NCI-H128 (cell line): ENCODE measurements around the gene CNTNAP1.
"Not testable (repeated sequence)": the region's sequence is repeated elsewhere in the genome, so short reads cannot be mapped to it uniquely, and the experiment has no call there.

Source experiments
- DNase-seq: peaks from one replicate; lab custom pipeline; 2025; ENCODE audit not compliant: unreplicated experiment; lab: John Stamatoyannopoulos, UW

The CNTNAP1 gene

DNA sequence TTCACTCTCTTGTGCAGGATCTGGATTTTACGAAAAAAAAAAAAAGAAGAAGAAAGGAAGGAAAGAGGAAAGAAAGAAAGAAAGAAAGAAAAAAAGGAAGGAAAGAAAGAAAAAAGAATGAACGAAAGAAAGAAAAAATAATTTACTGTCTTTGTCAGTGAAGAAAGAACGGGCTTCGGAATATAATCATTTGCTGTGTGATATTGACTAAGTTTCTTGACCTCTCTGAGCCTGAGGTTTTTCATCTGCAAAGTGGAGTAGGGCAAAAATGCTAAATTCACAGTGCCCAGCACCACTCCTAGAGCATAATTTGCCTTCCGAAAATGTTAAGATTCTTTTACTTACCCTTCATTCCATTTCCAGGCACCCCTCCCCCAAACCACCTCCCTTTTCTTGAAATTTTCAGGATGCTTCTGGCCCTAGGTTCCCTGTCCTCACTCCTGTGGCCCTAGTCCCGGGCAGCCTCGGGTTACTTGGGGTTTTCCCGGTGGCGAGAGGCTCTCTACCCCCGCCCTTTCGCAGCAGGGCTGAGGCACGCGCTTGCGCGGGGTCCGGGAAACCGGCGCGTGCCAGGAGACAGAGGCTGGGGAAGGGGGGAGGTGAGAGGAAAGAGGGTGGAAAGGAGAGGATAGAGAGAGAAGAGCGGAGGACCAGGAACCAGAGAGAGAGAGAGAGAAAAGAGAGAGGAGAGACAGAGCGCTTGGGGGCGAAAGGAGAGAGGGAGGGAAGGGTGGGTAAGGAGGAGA is at the start of gene CNTNAP1:
Gene CNTNAP1, plus strand, starts transcription at position 556 of the 746 bp plus-strand sequence. CDS start 299 bp downstream, outside the sequence.
- DNase-seq = peak; percentile 27

DNA sequence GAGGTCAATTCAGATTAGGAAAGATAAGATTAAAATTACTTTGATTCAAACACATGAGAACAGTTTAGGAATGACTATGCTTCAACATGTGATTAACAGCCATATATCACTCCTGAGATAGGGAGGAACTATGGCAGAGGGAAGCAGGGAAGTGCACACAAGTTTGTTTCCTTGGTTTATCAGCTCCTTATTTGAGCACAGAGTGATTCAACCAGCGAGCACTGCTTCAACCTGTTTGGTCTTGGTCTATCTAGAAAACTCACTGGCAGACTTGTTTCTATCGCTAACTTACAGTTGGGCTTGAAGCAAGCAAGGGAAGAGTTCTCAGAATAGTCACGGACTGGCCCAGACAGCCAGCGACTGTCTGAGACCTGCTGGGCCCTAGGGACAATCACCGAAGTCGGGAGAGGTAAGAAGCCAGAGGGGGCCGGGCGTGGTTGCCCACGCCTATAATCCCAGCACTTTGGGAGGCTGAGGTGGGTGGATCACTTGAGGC is 49.3 kb upstream of the CNTNAP1 start:
- no peak for DNase-seq

DNA sequence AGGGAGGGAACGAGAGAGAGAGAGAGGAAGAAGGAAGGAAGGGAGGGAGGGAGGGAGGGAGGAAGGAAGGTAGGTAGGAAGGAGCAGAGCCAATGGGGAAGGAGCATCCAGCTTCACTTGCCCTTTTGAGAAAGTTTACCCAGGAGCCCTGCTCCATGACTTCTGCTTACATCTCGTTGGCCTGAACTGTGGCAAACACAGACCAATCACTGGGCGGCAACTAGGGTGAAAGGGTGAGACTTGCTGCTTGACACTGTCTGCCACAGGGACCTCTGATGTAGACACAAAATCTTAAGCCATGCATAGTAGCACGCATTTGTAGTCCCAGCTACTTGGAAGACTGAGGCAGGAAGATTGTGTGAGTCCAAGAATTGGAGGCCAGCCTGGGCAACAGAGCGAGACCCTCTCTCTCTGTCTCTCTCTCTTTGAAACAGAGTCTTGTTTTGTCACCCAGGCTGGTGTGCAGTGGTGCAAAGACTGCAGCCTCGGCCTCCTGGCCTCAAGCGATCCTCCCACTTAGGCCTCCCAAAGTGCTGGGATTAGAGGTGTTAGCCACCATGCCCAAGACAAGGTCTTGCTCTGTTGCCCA is 42.7 kb upstream of the CNTNAP1 start:
- no peak for DNase-seq

DNA sequence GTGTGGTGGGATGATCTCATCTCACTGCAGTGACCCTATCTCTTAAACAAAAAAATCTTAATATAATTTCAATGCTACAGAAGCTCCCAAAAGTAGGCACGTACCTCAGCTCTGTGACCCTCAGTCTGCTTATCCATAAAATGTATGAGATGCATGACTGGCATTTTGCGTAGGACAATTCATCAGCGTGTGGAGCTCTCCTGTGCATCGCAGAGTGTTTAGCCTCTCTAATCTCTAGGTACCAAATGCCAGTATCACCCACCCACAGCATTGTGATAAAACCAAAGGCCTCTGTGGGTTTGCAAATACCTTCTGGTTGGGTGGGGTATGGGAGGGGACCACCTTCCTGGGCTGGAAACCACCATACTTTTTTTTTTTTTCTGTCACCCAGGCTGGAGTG is 42.2 kb upstream of the CNTNAP1 start:
- DNase-seq = no peak

DNA sequence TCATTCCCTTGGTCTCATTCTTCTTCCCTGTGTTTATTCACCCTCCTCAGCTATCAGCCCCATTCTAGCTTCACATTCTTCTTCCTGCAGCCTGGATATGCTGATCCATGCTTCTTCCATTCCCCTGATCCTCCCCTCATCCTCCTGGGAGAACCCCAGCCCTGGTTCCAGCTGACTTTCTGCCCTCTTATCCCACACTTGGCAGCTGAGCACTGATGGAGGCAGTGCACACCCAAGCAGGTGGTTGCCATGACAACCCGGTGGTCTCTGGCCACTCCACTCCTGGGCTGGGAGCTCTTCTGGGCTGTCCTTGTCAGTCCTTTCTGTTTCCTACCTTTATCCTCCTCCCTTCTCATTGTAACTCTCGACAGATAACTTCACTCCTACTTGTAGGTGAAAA is 40.0 kb upstream of the CNTNAP1 start:
- DNase-seq = no peak

DNA sequence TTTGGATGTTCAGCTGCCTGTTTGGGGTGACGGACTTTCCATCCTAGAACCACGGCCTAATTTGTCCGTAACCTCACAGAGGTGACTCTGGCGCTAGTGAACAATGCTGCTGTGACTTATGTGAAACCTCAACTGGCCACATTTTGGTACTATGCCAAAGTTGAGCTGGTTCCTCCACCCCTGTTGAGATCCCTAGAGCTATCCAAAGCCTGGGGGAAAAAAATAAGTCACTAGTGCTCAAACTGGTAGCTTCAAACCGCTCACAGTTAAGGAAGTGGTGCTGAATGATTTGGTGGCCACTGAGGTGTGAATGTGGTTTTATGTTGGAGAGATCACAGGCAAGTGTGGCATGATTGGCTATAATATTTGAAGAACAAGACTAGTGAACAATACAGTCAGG is 34.6 kb upstream of the CNTNAP1 start:
- no peak for DNase-seq

DNA sequence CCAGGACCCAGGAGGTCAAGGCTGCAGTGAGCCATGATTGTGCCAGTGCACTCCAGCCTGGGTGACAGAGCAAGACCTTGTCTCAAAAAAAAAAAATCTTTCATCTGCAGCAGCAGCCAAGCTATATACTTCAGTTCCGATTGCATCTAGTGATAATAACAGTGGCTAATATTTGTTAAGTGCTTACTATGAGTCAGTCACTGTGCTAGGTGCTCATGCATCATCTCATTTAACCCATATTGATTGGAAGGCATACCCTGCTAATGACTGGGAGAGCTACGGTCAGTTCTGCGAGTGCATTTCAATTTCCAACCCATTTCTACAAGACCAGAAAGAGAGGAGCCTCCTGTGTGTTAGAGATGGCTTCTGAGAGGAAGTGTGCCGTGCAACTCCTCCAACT is 30.9 kb upstream of the CNTNAP1 start:
- DNase-seq = no peak

DNA sequence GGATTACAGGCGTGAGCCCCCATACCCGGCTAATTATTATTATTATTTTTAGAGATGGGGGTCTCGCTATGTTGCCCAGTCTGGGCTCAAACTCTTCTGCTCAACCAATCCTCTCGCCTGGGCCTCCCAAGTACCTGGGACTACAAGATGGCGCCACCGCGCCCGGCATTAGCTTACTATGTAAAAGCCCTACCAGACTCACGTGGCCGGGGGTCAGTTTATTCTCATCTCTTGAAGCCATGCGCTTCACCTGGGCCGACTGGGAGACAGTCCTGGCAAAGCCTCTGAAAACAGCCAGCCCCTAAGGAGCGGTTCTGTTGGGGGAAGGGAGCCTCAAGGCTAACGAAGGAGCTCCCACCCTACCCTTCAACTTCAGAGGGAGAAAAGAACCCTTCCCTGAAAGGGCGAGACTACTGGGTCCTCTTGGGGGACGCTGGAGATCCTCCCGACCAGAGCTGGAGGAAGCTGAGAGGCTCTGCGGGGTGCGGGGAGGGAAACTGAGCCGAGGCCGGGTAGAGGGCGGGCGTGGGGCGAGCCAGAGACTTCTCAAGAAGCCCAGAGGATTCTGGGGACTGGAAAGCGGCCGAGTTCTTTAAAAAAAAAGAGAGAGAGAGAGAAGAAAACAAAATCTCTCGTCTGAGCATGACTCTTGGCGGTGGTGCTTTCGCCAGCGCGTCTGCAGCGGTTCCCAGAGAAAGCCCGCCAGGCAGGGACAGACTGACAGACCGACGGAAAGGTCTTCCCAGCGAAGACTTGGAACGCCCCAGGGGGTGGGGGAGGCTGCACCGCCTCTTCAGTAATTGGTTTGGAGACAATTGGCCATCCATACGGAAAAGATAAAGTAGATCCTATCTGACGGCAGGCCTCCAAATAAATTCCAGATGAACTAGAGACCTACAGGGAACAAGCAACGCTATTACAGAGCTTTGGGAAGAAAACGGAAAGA is 28.9 kb upstream of the CNTNAP1 start:
- DNase-seq = no peak

DNA sequence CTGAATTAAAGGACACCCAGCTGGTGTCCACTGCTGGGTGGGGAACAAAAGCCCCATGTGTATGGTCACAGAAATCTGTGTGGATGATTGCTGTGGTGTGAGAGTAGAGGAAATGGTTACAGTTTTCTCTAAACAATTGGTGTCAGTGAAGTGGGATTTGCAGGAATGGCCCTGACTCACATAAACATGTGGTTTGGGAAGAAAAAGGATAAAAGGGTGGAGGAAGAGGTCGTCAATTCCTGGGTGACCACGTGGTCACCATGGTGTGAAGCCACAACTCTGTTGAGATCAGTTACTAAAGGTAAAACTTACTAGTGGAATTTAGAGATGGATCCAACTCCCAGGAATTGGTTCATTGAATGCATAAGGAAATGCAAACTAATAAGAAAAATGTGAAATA is 26.8 kb upstream of the CNTNAP1 start:
- no peak for DNase-seq

DNA sequence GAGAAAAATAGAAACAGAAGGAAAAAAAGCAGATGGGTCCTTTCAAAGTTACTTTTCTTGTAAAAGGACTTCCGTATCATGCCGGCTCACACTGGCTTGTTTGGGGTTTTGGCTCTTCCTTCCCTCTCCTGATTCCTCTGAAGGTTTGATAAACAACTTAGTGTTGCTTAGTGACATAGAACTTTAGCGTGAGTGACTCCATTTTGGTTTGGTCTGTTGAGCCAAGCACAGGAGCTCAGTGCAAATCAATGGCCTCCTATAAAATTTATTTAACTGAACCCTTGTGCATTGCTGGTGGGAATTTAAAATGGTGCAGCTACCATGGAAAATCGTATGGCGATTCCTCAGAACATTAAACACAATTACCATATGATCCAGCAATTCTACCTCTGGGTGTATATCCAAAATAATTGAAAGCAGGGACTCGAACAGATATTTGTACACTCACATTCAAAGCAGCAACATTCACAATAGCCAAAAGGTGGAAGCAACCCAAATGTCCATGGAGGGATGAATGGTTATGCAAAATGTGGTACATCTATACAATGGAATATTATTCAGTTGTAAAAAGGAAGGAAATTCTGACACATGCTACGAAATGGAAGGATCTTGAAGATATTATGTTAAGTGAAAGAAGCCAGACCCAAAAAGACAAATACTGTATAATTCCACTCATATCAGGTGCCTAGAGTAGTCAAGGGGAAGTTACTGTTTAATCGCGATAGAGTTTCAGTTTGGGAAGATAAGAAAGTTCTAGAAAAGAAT is 24.3 kb upstream of the CNTNAP1 start:
- no peak for DNase-seq

DNA sequence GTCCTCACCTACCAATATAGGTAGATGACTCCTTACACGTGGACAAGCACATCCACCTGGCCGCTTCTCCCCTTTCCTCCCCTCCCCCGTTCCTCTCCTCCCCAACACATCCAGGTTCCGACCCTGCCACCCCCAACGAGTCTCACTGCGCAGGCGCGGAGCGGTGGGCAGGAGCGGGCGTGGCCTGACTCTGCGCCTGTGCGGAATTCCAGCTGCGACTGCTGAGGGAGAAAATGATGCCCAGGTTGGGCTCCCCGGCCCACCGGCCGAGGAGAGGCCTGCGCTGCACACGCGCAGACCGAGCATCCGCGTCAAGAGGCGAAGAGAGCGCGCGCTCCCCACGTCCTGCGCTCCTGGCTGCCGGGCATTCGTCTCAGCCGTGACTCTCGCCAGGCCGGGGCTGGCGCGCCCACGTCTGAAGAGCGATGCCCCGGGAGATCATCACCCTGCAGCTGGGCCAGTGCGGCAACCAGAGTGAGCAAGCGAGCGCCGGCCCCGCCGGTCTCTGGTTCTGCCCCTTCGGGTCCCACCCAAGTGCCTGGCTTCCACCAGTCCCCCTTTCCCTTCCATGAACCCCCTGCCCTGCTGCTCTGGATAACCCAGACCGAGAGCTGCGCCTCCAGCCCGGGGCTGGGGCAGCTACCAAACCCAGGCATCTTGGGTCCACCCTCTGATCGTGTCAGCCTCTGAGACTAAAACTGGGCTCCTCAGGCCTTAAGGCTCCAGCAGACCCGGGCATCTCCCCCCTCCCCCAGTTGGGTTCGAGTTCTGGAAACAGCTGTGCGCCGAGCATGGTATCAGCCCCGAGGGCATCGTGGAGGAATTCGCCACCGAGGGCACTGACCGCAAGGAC is 23.0 kb upstream of the CNTNAP1 start, which contains the start of gene TUBG2:
Gene TUBG2, plus strand, starts transcription at position 206 of the 853 bp plus-strand sequence. Its CDS starts 220 bp downstream, at position 426.
- peak; percentile 85 for DNase-seq

DNA sequence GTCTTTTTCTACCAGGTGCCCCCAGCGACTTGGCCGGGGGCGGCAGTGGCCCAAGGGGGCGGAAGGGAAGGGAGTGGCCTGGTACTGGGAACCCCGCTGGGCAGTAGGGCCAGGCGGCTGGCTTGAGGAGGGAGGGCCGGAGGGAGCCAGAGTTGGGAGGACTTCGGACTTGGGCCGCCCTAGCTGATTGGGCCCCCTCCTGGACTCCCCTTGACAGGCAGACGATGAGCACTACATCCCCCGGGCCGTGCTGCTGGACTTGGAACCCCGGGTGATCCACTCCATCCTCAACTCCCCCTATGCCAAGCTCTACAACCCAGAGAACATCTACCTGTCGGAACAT is 22.4 kb upstream of the CNTNAP1 start:
- not testable (repeated sequence) for DNase-seq

DNA sequence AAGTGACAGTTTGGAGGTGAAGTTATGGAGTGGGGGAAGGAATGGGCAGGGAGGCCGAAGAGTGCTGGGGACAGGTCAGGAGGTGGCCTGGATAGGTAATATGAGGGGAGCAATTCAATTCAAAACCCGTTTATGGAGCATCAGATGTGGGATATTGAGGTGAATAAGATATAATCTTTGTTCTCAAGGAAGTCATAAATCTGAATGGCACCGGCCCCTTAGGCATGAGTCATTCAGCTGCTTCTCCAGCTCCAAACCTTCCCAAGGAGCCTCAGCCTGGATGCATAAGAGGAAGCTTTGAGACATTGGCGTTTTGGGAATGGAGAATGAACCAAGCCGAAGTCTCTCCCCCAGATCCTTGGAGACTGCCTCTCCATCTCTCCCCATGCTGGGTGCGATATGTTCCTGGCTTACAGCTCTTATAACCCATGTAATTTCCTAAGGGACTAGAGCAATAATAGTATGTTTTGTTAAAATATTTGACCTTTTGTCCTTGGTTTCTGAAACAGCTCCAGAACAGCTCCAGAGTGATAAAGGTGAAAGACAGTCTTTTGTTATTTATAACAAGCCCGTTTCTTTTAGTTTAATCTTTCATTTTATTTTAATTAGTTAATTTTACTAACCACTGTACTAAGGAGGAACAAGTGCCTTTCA is 21.5 kb upstream of the CNTNAP1 start:
- DNase-seq = no peak

DNA sequence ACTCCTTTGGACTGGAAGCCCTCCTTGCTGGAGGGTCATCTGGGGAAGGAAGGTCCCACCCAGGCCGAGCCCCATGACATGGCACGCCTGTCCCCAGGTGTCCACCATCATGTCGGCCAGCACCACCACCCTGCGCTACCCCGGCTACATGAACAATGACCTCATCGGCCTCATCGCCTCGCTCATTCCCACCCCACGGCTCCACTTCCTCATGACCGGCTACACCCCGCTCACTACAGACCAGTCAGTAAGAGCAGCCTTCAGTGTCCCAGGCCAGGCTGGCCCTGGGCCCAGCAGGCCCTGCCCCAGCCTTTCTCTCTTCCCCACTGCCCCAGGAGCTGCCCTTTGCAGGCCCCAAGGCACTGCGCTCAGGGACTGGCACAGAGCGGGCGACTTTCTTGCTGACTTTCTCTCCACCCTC is 16.7 kb upstream of the CNTNAP1 start:
- DNase-seq = no peak

DNA sequence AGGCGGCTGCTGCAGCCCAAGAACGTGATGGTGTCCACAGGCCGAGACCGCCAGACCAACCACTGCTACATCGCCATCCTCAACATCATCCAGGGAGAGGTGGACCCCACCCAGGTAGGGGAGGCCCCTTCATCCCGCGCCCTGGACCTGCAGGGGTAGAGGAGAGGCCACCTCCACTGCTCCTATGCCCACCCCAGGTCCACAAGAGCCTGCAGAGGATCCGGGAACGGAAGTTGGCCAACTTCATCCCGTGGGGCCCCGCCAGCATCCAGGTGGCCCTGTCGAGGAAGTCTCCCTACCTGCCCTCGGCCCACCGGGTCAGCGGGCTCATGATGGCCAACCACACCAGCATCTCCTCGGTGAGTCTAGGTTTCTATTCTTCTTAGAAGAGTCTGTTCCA is 16.2 kb upstream of the CNTNAP1 start:
- DNase-seq = not testable (repeated sequence)

DNA sequence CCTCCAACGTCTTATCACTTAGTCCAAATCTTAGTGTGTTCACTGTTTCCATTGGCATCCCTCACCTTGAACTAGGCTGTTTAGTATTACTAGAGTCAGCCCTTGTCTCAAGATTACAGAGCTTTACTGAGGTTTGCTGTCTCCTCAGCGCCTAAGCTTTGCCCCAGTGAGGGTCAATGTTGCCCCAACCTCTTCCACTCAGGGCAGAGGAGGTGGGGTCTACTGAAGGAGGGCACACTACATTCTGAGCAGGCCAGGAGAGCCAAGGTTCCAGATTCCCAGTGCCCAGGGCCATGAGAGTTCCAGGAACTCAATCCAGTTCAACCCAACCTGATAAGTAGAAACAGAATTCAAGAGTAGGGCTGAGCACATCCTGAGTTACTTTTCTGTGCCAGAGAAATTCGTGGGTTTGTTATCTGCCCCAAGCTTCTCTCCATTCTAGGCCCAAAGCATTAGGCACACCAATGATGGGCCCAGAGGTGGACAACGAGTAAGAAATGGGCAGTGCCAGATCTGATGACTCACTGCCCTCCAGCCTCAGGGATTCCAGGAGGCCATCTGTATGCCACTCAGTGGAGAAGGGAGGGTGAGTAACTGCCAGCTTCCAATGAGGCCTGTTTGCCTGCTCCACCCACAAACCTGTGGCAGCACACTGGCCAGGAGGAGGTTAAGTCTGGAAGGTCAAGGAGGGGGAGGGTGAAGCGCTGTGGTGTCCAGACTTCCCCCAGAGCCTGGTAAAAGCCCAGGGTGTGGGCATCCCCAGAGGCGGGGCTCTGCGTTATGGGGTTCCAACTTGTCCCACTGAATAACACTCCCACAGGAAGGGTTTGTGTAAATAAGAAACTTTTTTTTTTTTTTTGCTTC is 15.0 kb upstream of the CNTNAP1 start:
- no peak for DNase-seq

DNA sequence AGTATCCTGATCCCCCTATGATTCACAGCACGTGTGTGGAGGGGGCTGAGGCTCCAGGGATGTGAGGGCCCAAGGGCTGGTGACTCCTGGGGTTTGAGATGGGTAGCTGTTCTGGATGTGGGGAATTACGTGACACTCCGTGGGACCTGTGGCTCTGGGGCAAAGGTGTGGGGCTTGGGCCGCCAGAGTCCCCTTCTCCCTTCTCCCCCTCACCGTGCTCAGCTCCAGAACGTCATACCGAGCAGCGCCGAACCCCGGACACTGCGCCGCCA is 12.7 kb upstream of the CNTNAP1 start:
- no peak for DNase-seq

DNA sequence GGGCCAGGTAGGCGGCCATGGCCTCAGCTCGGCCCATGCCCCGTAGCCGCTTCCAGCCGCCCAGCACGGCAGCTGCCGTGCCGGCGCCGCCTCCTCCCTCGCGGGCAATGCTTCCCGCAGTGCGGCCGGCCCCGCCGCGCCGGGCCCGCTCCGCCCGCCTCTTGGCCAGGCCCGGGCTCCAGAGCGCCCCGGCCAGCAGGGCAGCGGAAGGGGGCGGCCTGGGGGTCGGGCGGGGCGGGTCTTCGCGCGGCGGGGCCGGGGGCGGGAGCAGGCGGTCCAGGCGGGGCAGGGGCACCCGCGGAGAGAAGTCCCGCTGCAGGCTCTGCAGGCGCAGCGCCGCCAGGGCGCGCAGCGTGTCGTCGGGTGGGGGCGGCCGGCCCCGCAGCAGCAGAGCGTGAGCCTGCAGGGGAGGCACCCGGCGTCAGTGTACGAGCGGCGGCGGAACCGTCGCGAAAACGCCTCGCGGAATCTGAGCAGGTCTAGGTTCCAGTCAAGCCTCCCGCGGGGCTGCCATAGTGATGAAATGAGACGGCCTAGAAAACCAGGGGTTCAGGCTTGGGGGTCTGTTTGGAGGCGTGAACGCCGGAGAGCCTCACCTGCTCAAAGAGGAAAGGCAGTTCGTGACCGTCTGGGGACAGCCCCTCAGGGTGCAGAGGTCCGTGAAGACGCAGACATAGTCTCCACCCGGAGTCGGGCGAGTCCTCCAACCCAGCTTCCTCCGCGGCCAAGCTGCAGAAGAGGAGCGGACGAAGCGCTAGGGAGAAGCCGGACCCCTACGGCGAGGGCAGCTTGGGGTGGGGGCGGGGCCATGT is 12.1 kb upstream of the CNTNAP1 start:
- DNase-seq = no peak
